HuH-7 (cell line): ENCODE measurements around the gene AOX1.
"Not testable (repeated sequence)": the region's sequence is repeated elsewhere in the genome, so short reads cannot be mapped to it uniquely, and the experiment has no call there.

Experiments used
- DNase-seq: peaks from one replicate; pipeline ENCODE4 v3.0.0; 2011; ENCODE audit warnings: low spot score

Gene AOX1

GRCh38 chr2:200668478-200668877 lies 82.7 kb downstream of the AOX1 start:
- no peak for DNase-seq

GRCh38 chr2:200669308-200669707 lies 83.5 kb downstream of the AOX1 start:
- no peak for DNase-seq

GRCh38 chr2:200670313-200670712 lies 84.5 kb downstream of the AOX1 start:
- no peak for DNase-seq

GRCh38 chr2:200670751-200671150 lies 84.9 kb downstream of the AOX1 start:
- no peak for DNase-seq

- no peak for DNase-seq
Observed at GRCh38 chr2:200673191-200673590, 87.4 kb downstream of the AOX1 start.

- DNase-seq: no peak
Observed at GRCh38 chr2:200674837-200675236, 89.0 kb downstream of the AOX1 start.

GRCh38 chr2:200677171-200677570 lies 91.4 kb downstream of the AOX1 start:
- DNase-seq: no peak

- DNase-seq: no peak
Observed at GRCh38 chr2:200677721-200678532, 92.1 kb downstream of the AOX1 start.

GRCh38 chr2:200679127-200679526 lies 93.3 kb downstream of the AOX1 start:
- no peak for DNase-seq

- no peak for DNase-seq
Observed at GRCh38 chr2:200679535-200679934, 93.7 kb downstream of the AOX1 start.

GRCh38 chr2:200681697-200682096 lies 95.9 kb downstream of the AOX1 start:
- DNase-seq: no peak

GRCh38 chr2:200682407-200682806 lies 96.6 kb downstream of the AOX1 start:
- DNase-seq: not testable (repeated sequence)

- no peak for DNase-seq
Observed at GRCh38 chr2:200687922-200688920, 102.4 kb downstream of the AOX1 start.

GRCh38 chr2:200689115-200689514 lies 103.3 kb downstream of the AOX1 start:
- no peak for DNase-seq

- DNase-seq: no peak
Observed at GRCh38 chr2:200693836-200694470, 108.1 kb downstream of the AOX1 start.

- no peak for DNase-seq
Observed at GRCh38 chr2:200695191-200695590, 109.4 kb downstream of the AOX1 start.

GRCh38 chr2:200695601-200696000 lies 109.8 kb downstream of the AOX1 start:
- no peak for DNase-seq

- no peak for DNase-seq
Observed at GRCh38 chr2:200698217-200698616, 112.4 kb downstream of the AOX1 start.

- no peak for DNase-seq
Observed at GRCh38 chr2:200699310-200699709, 113.5 kb downstream of the AOX1 start.

GRCh38 chr2:200700856-200701255 lies 115.0 kb downstream of the AOX1 start:
- DNase-seq: no peak

GRCh38 chr2:200702044-200702443 lies 116.2 kb downstream of the AOX1 start:
- DNase-seq: no peak

- no peak for DNase-seq
Observed at GRCh38 chr2:200702646-200703118, 116.9 kb downstream of the AOX1 start.
